ENCODE measurements around the gene MAST1.

MAST1 gene

DNA sequence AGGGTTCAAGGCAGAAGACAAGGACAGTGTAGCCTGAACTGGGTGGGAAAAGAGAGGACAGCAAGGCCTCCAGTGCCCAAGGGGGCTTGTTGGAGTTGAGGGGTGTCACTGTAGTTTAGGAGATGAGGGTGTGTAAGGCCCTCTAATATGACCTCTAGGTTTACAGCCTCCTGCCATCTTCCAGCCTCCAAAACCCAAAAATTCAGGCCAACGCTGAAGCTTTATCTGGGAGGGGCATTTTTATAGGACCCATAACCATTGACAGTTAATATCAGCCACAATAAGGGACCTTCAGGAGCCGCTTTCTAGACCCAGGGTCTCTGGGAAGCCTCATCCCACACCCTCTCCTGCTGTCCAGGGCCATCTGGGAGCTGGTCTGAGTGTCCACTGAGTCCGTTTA is 45.9 kb downstream of the MAST1 start:
- Histone ChIP-seq H3K4me1 (no peaks in the 10 kb centered on the region), H3K79me2 (no peaks in the 10 kb centered on the region), H3K4me2 (ENCODE audit: low read length) (no peak overlapping the region), H3K9ac (no peak overlapping the region), H3K27ac (no peak overlapping the region), H3K9me3 (ENCODE audit: control insufficient read depth, low read length) (no peaks in the 10 kb centered on the region), H3K4me3 (ENCODE audit: low read depth, low read length) (no peak overlapping the region), H3K27me3 (ENCODE audit: control insufficient read depth, insufficient read depth, low read length) (no peaks in the 10 kb centered on the region), H3K36me3 (ENCODE audit: control insufficient read depth, insufficient read depth, low read length) (no peaks in the 10 kb centered on the region), H2AFZ (no peak overlapping the region)
- TF ChIP-seq, protein P1, sequence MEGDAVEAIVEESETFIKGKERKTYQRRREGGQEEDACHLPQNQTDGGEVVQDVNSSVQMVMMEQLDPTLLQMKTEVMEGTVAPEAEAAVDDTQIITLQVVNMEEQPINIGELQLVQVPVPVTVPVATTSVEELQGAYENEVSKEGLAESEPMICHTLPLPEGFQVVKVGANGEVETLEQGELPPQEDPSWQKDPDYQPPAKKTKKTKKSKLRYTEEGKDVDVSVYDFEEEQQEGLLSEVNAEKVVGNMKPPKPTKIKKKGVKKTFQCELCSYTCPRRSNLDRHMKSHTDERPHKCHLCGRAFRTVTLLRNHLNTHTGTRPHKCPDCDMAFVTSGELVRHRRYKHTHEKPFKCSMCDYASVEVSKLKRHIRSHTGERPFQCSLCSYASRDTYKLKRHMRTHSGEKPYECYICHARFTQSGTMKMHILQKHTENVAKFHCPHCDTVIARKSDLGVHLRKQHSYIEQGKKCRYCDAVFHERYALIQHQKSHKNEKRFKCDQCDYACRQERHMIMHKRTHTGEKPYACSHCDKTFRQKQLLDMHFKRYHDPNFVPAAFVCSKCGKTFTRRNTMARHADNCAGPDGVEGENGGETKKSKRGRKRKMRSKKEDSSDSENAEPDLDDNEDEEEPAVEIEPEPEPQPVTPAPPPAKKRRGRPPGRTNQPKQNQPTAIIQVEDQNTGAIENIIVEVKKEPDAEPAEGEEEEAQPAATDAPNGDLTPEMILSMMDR (IDR thresholded peaks at IDR 0.05), result no peak

DNA sequence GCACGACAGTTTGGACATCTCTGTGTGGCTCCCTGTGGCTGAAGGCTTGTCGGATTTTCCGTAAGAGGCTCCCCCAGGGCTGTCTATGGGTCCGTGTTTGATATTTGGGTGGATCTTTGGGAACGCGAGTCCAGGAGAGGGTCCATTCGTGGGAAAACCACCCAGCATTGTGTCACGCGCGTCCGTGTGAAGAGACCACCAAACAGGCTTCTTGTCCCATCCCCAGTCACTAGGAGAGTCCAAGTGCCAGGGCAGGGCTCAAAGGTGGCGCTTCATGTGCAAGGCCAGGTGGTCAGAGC is 46.3 kb downstream of the MAST1 start:
- Histone ChIP-seq H3K4me1 (no peaks in the 10 kb centered on the region), H3K27me3 (ENCODE audit: control insufficient read depth, insufficient read depth, low read length) (no peaks in the 10 kb centered on the region), H3K36me3 (ENCODE audit: control insufficient read depth, insufficient read depth, low read length) (no peaks in the 10 kb centered on the region), H3K79me2 (no peaks in the 10 kb centered on the region), H3K4me3 (ENCODE audit: low read depth, low read length) (no peak overlapping the region), H3K9me3 (ENCODE audit: control insufficient read depth, low read length) (no peaks in the 10 kb centered on the region), H3K4me2 (ENCODE audit: low read length) (peak overlapping the region; percentile 62), H3K9ac (no peak overlapping the region), H2AFZ (peak overlapping the region; percentile 88), H3K27ac (no peak overlapping the region)
- TF ChIP-seq, protein P1 (IDR thresholded peaks at IDR 0.05), result no peak

DNA sequence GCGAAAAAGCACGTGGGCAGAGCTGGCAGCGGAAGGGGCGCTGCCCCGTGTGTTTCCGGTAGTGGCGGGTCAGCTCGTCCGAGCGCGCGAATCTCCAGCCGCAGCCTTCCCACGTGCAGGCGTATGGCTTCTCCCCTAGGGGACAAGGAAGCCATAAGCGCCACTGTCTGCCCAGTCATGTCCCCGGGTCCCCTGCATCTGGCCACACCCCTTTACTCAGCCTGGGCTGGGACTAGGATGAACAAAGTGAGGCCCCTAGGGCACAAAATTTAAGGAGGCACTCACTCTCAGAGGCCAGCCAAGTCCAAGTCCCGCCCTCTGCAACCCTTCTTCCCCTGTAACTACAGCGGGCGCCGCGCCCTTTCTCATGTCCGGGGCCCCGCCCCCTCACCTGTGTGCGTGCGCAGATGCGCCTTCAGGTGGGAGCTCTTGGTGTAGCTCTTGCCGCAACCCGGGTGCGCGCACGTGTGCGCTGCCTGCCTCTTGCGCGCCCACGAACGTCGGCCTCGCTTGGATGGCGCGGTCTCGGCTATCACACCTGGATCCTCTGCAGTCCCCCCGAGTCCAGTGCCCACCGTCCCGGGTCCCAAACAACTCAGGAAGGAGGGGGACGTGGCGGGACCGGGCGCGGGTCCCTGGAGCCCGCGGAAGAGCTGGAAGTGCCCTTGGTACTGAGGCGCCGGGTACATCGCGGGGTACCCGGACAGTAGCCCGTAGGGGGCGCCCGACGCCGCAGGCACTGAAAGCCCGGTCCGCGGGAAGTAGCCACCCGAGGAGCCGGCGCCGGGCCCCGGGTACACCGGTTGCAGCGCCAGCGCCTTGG is 46.8 kb downstream of the MAST1 start:
- TF ChIP-seq, protein P1 (IDR thresholded peaks at IDR 0.05), result peak; percentile 63
- Histone ChIP-seq H3K4me2 (ENCODE audit: low read length) (peak overlapping the region; percentile 62), H3K4me3 (ENCODE audit: low read depth, low read length) (peak overlapping the region; percentile 47), H2AFZ (peak overlapping the region; percentile 88), H3K9me3 (ENCODE audit: control insufficient read depth, low read length) (no peaks in the 10 kb centered on the region), H3K27ac (no peak overlapping the region), H3K4me1 (no peaks in the 10 kb centered on the region), H3K36me3 (ENCODE audit: control insufficient read depth, insufficient read depth, low read length) (no peaks in the 10 kb centered on the region), H3K79me2 (no peaks in the 10 kb centered on the region), H3K27me3 (ENCODE audit: control insufficient read depth, insufficient read depth, low read length) (no peaks in the 10 kb centered on the region), H3K9ac (no peak overlapping the region)

DNA sequence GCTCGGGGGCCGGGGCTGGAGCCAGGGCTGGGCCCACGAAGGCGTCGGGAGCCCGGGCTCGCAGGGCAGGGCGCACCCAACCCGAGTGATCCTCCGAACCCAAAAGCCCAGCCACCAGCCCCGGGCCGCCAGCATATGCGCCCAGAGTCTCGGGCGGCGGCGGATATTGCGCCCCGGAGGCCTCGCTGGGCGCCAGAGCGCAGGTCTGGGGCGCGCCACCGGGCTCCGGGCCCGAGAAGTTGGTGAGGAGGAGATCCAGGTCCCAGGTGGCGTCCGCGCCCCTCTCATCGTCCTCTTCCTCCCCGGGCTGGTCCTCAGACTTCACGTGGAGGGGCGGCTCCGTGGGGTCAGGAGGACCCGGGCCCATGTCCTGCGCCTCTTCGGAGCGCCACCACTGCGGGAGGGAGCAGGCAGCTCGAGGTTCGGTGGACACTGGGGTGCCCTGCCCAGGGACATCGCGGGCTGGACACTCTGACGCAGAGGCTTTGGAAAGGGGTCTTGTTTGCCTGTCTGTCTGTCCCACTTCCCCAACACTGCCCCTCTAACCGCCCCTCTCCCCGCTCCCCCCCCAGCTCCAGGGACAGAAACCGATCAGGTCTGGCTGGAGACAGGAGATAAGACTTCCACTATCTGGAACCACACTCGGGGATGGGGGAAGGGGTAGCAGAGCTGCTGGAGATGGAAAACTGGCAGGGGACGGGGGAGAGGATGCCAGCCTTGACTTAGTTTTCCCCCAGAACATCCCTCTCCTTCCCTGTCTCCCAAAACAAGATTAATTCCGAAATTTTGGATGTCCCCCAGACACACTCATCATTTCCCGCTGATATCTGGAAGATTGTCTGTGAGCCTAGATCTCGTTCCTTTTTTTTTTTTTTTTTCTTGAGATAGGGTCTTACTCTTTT is 47.7 kb downstream of the MAST1 start:
- no peaks in the 10 kb centered on the region for H3K9me3 ChIP-seq (ENCODE audit: control insufficient read depth, low read length)
- H3K4me3 ChIP-seq (ENCODE audit: low read depth, low read length), result peak overlapping the region; percentile 47
- peak overlapping the region; percentile 62 for H3K4me2 ChIP-seq (ENCODE audit: low read length)
- no peaks in the 10 kb centered on the region for H3K27me3 ChIP-seq (ENCODE audit: control insufficient read depth, insufficient read depth, low read length)
- no peak overlapping the region for H3K9ac ChIP-seq
- TF ChIP-seq, protein P1 (IDR thresholded peaks at IDR 0.05), result no peak
- H3K27ac ChIP-seq, result no peak overlapping the region
- no peaks in the 10 kb centered on the region for H3K4me1 ChIP-seq
- H3K36me3 ChIP-seq (ENCODE audit: control insufficient read depth, insufficient read depth, low read length), result no peaks in the 10 kb centered on the region
- peak overlapping the region; percentile 88 for H2AFZ ChIP-seq
- H3K79me2 ChIP-seq, result no peaks in the 10 kb centered on the region

Data from parathyroid adenoma (tissue), 2 donors.